GM18508 (cell line): Measurements from ENCODE around the gene CROCC2.

Source experiments
- ATAC-seq: cut with Tn5 transposase; IDR thresholded peaks from one replicate; pipeline ENCODE4 v1.9.1; 2021; ENCODE audit warnings: moderate number of reproducible peaks; ENCODE audit not compliant: insufficient read depth, unreplicated experiment

Gene CROCC2

DNA sequence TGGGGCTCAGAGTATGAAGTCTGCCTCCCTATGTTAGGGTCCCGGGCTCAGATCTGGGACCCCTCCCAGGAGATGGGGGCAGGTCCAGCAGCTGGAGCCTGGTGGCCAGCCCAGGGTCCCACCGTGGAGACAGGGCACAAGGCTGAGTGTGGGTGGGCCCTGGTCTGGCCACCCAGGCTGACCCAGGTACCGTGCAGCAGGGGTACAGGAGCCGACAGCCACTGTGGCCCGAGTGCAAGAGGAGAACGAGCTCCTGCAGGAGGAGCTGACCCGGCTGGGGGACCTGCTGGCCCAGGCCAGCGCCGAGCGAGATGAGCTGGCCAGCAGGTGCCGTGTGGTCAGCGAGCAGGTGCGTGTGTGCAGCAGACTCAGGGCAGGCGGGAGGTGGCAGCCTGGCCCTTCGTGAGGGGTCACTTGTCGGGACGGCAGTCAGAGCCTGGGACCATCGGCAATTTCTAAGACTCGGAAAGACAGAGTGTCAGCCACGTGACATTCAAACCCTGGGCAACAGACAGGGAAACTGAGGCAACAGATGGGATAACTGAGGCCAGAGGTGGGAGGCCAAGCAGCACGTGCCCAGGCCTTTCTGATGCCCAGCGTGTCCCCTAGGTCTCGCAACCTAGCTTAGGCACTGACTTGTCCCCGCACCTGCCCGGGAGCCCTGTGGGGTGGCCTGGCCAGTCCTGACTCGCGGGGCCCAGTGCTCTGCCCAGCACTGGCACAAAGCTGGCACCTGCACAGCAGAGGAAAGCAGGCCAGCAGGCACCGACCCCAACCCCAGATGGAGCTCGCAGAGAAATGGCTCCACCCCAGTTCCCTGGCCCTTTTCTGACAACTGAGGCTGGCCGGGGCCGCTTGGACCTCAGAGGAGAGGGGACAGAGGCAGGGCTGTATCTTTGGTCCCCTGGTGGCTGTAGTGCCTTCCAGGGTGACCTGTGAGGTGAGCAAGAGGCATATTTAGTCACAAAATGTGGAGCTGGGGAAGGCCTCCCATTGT lies 13.9 kb downstream of the CROCC2 start:
- ATAC-seq, result no peak

DNA sequence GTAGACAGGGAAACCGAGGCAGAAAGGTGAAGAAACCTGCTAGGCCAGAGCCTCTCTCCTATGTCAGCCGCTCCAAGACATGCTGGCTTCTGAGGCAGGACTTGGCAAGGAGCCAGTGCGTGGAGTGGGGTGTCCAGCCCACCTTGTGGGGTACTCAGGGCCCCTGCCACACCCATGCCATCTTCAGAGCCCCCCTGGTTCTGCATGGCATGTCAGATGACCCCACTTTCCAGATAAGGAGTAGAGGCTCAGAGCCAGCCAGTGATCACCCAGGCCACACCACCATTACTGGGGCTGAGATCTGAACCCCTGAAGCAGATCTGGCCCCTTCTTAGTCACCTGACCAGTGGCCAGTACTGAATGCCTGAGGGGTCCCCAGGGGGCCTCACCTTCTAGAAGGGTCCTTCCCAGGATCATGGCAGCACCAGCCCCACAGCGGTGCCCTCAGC lies 14.7 kb downstream of the CROCC2 start:
- no peak for ATAC-seq

DNA sequence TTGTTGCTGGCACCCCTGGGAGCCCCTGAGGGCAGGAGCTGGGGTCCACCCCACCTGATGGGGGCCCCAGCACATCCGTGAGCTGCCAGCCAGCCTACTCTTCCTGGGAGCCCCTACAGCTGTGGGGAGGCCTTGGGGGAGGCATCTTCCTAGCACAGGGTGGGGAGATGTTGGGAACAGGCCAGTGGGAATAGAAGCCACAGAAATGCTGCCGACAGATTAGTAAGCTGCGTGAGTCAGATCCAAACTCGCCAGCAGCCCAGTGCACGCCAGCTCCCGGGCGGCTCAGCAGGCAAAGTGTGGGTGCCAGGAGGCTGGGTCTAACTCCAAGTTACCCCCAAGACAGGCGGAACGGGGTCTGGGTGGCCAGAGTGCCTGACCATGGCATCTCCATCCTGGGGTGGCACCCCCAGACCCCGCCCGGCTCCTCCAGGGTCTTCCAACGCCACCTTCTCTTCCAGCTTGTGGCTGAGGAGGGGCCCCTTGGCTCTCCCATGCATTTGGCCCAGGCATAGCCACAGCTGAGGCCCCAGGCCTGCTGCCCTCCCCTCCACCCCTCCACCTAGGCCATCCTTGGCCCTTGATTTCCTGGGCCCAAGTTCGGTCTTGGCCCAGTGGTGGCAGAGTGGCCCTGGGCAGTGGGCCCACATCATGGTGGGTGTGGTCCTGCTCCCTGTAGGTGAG lies 15.3 kb downstream of the CROCC2 start:
- no peak for ATAC-seq

DNA sequence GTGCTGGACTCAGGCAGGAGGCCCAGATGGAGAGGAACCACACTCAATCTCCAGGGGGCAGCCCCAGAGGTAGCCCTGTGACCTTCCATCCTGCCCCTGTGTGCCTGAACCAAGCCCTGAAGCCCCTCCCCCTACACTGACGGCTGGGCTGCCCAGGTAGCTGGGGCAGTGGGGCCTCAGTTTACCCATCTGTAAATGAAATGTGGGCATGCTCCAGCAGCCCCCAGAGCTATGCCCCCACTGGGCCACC lies 15.8 kb downstream of the CROCC2 start:
- ATAC-seq, result no peak

DNA sequence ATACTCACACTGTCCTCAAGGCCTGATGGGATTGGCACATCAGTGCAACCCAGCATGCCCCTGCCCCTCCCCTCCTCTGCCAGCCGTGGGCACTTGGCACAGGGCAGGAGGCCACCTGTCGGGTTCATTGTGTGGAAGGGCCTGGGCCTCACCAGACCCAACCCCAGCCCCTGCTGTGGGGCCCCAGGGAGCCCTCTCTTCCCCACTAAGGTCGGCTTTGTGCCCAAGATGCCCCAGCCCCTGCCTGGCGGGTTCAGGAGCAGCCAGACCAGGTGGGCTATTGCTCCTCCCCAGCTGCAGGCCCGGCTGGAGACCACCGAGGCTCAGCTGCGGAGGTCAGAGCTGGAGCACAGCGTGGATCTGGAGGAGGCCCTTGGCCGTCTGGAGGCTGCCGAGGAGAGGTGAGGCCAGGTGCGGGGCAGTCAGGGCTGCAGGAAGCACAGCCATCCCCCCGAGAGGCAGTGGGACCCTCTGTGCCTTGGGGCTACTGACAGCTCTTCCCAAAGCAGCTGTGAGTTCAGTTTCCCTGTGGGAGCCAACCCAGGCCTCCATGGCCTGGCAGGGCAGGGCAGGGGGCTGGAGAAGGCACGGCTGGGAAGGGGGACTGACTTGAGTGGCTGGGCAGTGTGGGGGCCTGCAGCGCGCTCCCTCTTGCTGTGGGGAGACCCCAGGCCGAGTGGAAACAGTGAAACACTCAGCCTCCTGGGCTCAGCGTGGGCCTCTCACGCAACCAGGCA lies 16.3 kb downstream of the CROCC2 start:
- no peak for ATAC-seq

DNA sequence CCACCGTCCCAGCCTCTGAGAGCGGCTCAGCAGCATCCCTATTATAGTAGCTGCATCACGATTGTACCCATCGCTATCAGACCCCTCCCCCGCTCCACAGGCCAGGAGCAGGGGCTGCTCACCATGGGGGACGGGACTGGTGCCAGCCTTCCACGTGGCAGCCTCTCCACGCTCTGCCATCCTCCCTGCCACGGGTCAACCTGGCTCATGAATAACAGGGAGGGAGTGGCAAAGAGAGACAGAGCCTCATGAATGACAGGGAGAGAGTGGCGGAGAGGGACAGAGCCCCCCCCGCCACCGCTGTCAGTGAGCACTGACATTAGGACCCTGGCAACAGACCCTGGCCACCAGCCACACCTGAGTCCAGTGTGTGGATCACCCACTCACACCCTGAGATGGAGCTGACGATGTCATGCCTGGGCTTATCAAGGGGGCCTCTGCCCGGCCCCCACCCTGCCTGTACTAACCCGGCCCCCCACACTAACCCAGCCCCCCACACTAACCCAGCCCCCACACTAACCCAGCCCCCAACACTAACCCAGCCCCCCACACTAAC lies 16.9 kb downstream of the CROCC2 start:
- no peak for ATAC-seq

DNA sequence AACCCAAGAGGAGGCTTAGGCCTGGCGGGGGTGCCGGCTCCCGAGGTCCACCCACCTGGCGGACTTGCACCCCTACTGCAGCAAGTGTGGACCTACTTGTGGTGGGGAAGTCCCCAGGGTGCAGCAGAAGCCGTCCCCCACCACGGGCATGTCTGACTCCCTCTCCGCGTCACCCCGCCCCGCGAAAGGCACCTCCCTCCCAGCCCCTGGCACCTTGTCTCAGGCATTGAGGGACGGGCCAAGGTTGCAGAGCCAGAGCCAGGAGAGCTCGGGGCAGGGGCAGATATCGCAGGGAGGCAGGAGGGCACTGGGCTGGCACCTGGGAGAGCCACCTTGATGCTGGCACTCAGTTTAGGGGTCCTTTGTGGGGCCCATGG lies 19.0 kb downstream of the CROCC2 start:
- ATAC-seq, result no peak

DNA sequence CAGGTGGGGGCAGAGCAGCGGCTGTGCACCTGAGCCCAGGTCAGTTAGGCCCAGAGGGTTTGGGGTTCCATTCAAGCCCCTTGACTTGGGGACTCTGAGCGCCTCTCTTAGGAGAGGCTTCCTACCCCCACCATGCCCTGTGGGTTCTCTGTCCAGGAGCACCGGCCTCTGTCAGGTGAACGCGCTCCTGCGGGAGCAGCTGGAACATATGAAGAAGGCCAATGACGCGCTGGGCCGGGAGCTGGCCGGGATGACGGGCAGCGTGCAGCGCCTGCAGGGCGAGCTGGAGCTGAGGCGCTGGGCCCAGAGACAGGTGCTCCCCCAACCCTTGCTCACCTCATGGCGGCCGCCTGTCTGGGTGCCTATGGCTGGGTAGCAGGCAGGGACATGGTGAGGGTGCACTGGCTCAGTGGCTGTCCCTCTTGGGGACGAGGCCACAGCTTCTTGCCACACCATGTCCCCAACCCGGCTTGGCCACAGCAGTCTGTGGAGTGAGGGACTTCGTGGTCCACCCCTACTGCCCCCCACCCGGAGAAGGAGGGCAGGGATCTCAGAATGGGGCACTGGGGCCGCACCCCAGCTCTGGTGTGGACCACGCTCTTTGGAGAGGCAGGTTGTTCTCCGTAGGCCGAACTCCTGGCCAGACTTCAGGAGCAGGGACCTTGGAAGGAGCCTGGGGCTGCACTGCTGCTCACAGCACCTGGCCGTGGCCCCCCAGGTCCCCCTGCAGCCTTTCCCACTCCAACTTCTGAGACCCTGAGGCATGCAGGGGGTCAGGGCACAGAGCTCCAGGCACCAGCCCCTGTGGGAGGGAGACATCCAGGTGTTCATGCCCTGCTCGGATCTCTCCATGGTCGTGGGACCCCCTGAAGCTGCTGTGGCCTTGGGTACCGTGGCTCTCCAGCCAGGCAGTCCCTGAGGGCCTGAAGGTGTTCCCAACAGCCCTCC lies 19.7 kb downstream of the CROCC2 start:
- no peak for ATAC-seq

DNA sequence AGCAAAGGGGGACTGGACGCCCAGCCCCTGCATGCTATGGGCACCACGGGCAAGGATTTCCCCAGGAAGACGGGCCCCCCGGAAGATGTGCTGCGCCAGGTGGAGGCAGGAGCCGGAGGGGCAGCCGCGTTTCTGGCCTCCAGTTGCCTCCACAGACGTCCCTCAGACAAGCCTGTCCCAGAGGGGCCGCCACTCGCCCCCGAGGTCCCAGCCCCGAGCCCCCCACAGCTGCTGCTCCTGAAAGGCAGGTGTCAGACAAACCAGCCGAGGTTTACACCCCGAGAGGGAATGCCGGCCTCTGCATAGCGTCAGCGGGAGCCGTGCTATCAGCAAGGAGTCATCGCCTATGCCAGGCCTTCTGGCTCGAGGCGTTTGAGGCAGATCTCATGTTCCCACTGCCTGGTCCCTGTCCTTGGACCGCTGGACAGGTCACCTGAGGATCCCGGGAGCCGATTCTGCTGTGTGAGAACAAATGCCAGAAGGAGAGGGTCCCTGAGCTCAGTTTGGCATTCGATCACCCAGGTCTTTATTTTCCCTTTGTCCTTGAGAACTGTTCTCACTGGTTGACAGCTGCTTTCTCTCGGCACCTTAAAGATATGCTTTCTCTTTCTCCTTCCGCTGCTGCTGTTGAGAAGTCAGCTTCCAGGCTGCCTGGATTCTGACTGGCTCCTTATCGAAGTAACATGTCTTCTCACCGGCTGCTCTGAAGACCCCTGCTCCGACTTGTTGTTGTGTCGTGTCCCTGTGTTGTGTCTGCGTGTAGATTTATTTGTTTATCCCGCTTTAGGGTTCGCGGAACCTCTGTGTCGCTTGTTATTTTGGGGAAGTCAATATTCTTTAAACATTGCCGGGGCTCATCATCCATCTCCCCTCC lies 20.6 kb downstream of the CROCC2 start:
- no peak for ATAC-seq

DNA sequence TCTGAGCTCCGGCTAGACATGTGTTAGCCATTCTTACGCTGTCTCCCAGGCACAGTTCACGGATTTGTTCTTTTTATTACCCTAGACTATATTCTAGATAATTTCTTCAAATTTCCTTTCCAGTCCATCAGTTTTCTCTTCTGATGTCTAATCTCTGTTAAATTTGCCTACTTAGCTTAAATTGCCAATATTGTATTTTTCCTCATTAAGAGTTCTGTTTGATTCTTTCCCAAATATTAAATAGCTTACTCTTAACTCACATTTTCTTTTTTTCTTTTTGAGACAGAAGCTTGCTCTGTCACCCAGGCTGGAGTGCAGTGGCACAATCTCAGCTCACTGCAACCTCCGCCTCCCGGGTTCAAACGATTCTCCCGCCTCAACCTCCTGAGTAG lies 21.2 kb downstream of the CROCC2 start:
- ATAC-seq, result no peak

DNA sequence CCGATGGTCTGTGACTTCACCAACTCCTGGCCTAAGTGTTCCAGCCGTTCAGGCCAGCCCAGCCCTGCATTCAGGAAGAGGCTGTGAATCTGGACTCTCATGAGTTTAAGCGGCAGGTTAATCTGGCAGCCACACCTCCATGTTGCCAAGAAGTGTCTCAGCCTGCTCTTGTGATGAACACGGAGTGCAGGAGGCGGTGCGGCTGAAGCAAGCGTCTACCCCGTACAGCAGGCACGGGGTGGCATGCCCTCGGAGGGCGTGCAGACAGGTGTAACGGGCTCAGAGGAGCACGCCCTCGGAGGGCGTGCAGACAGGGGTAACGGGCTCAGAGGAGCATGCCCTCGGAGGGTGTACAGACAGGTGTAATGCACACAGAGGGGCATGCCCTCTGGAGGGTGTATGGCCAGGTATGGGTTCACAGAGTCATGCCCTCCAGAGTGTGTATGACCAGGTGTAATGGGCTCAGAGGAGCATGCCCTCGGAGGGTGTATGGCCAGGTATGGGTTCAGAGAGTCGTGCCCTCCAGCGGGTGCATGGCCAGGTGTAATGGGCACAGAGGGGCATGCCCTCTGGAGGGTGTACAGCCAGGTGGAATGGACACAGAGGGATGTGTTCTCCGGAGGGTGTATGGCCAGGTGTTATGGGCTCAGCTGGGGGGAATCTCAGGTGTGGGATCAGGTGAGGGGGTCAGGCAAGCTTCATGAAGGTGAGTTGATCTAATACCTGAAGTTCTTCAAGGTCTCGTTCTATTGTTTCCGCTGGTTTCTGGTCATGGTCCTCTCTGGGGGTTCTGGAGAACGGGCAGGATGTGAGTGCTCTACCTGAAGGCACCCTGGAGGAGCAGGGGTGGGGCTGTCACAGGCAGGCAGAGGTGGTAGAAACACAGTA lies 22.6 kb downstream of the CROCC2 start:
- ATAC-seq, result no peak

DNA sequence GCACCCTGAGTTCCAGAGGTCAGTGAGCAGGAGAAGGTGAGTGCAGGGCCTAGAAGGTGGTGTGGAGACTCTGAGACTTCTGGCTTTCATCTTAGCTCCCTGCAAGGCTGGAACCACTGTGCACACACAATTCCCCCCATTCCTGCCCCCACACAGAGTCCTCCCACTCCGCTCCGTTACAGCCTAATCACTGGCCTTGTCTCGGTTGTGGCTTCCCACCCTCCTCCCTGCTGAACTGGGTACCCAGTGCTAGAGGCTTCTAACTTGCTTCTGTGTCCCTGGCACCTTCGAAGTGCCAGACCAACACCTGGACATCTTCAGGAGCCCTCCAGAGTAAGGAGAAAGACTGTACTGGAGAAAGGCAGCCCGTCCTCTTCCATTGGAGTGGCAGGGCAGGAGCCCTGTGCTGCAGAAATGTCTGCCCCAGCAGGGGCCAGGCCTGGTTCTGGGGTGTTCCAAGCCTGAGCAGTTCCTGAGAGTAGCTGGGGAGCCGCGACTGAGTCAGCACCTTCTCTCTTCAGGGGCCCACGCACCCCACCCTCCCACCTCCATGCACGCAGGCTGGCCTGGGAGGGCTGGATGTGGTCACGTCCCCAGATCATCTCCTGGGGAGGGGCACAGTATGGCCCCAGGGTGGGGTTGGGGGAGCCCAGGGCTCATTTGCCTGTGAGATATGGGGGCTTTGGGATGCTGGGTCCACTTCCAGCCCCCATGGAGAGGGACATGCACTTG lies 23.4 kb downstream of the CROCC2 start:
- ATAC-seq, result no peak

DNA sequence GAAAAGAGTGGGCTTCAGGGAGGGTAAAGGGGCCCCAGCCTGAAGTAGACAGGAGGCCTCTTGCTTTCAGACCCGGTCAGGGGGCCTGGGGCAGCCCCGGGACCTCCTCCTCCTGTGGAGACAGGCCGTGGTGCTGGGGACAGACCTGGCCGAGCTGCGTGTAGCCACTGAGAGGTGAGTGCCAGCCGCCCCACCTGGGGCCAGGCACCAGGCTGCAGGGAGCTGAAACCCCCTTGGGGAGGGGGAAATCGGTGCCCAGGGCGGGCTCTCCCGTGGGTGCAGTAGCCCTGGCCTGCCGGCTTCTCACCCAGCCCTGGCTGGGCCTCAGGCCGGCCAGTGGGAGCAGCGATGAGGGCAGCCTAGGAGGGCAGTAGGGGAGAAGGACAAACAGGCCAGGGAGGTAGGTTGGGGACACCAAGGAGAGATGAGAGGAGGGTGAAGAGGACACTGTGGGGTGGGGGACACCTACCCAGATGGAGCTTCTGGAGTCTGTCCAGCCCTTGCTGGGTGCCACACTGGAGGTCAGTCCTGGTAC lies 24.0 kb downstream of the CROCC2 start:
- ATAC-seq, result no peak

DNA sequence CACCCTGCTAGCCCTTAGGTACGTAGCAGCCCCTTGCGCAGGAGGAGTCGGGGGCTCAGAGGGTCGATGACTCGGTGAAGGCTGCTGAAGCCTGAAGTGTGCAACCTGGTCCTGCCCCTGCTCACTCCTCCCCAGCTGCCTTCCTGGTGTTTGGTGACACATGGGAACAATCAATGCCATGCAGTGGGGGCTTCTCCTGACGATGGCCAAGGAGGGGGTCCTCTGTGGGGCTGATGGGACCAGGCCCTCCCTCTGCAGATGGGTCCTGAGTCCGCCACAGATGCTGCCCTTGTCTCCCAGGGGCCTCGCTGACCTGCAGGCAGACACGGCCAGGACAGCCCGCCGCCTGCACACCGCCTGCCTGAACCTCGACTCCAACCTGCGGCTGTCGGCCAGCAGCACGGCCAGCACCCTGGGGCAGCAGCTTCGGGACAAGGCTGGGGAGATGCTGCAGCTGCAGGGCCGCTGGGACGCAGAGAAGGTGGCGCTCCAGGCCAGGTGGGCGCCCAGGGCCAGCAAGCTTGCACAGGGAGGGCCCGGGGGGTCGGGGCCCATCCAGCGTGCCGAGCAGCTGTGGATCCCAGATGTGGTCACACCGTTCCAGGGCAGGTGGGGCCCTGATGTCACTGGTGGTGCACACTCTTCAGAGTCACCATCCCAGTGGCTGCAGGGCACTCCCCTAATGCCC lies 24.6 kb downstream of the CROCC2 start:
- ATAC-seq, result no peak

DNA sequence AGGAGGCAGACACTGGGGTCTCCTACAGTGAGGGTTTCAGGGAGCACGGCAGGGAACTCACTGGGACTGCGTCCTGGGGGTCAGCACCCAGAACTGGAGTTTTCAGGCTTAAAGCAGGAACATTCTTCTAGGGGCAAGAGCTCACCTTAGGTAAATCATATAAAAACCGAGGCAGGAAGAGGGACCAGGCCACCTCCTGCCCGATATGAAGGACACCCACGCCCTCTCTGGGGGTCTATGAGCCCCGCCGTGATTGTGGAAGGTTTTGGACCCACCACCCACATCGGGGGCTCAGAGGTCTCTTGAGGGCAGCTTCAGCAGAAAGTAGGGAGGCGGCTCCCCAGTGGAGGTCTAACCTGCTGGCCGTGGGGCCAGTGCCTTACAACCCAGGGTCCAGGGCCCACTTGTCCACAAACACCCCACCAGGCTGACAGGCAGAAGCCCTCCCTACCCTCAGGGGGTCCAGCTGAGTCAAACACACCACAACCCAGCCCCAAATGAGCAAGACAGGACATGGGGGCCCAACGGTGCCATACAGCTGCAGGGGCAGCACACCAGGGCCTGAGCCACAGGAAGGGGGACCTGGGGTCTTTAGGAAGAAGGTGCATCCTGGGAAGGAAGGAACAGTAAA lies 25.3 kb downstream of the CROCC2 start:
- ATAC-seq, result no peak
